ENCODE measurements around the gene ODAD4.

The ODAD4 gene

DNA sequence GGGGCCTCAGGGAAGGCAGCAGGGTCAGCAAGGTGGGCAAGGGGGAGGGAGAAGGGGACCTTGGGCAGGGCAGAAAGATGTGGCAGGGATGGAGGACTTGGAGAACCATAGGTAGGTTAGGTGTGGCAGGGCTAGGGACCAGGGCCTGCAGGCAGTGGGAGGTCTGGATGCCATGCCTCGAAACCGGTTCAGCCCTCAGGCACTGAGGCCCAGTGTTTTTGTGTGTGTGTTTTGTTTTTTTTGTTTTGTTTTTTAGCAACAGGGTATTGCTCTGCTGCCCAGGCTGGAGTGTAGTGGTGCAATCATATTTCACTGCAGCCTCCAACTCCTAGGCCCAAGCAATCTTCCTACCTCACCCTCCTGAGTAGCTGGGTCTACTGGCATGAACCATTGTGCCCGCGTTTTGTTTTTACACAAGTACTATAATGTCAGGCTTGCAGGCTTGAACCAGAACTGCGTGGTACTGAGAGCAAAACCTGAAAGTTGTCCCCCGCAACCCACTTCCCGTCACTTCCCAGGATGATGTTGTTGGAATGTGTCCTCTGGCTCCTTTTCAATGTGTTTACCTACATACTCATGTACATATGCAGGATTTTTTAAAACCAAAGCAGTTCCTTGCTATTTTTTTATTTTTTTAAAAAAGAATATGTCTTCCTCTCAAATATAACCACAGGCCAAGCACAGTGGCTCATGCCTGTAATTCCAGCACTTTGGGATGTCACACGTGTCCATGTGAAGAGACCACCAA is 12.4 kb downstream of the ODAD4 start:
- Histone ChIP-seq H3K9me3 (ENCODE audit: control insufficient read depth in 2 of 2, low read length in 2 of 2) (no peaks in the 10 kb centered on the region), H3K4me3 (ENCODE audit: low read length in 2 of 2) (no peak overlapping the region), H3K36me3 (ENCODE audit: control insufficient read depth in 2 of 2, insufficient read depth in 2 of 2, low read length in 2 of 2) (no peaks in the 10 kb centered on the region), H3K27ac (ENCODE audit: low read length) (no peak overlapping the region), H3K27me3 (ENCODE audit: control insufficient read depth in 1 of 2, insufficient read depth in 2 of 2, low read length in 2 of 2) (no peaks in the 10 kb centered on the region), H3K4me1 (ENCODE audit: control insufficient read depth, insufficient read depth, low read length) (no peaks in the 10 kb centered on the region), H3K9ac (ENCODE audit: low read length in 2 of 2) (no peak overlapping the region)

- Histone ChIP-seq H3K9me3 (ENCODE audit: control insufficient read depth in 2 of 2, low read length in 2 of 2) (no peaks in the 10 kb centered on the region), H3K4me3 (ENCODE audit: low read length in 2 of 2) (no peak overlapping the region), H3K27ac (ENCODE audit: low read length) (no peak overlapping the region), H3K4me1 (ENCODE audit: control insufficient read depth, insufficient read depth, low read length) (no peaks in the 10 kb centered on the region), H3K27me3 (ENCODE audit: control insufficient read depth in 1 of 2, insufficient read depth in 2 of 2, low read length in 2 of 2) (no peaks in the 10 kb centered on the region), H3K9ac (ENCODE audit: low read length in 2 of 2) (no peak overlapping the region), H3K36me3 (ENCODE audit: control insufficient read depth in 2 of 2, insufficient read depth in 2 of 2, low read length in 2 of 2) (no peaks in the 10 kb centered on the region)
Measured at GRCh38 chr17:41943492-41943891, 13.1 kb downstream of the ODAD4 start.

GRCh38 chr17:41944943-41945342 is 14.5 kb downstream of the ODAD4 start:
- H3K9ac ChIP-seq (ENCODE audit: low read length in 2 of 2) = no peak overlapping the region
- H3K4me1 ChIP-seq (ENCODE audit: control insufficient read depth, insufficient read depth, low read length) = no peaks in the 10 kb centered on the region
- H3K4me3 ChIP-seq (ENCODE audit: low read length in 2 of 2) = no peak overlapping the region
- H3K27me3 ChIP-seq (ENCODE audit: control insufficient read depth in 1 of 2, insufficient read depth in 2 of 2, low read length in 2 of 2) = no peaks in the 10 kb centered on the region
- no peaks in the 10 kb centered on the region for H3K9me3 ChIP-seq (ENCODE audit: control insufficient read depth in 2 of 2, low read length in 2 of 2)
- peaks cover 0 to 5% of the 10 kb centered on the region in 2 donors for H3K36me3 ChIP-seq (ENCODE audit: control insufficient read depth in 2 of 2, insufficient read depth in 2 of 2, low read length in 2 of 2)
- H3K27ac ChIP-seq (ENCODE audit: low read length) = no peak overlapping the region

GRCh38 chr17:41948762-41949460 is 18.5 kb downstream of the ODAD4 start:
- H3K9ac ChIP-seq (ENCODE audit: low read length in 2 of 2) = no peak overlapping the region
- no peaks in the 10 kb centered on the region for H3K27me3 ChIP-seq (ENCODE audit: control insufficient read depth in 1 of 2, insufficient read depth in 2 of 2, low read length in 2 of 2)
- no peak overlapping the region for H3K27ac ChIP-seq (ENCODE audit: low read length)
- H3K36me3 ChIP-seq (ENCODE audit: control insufficient read depth in 2 of 2, insufficient read depth in 2 of 2, low read length in 2 of 2) = peaks cover 0 to 5% of the 10 kb centered on the region in 2 donors
- H3K4me1 ChIP-seq (ENCODE audit: control insufficient read depth, insufficient read depth, low read length) = no peaks in the 10 kb centered on the region
- no peaks in the 10 kb centered on the region for H3K9me3 ChIP-seq (ENCODE audit: control insufficient read depth in 2 of 2, low read length in 2 of 2)
- no peak overlapping the region for H3K4me3 ChIP-seq (ENCODE audit: low read length in 2 of 2)

DNA sequence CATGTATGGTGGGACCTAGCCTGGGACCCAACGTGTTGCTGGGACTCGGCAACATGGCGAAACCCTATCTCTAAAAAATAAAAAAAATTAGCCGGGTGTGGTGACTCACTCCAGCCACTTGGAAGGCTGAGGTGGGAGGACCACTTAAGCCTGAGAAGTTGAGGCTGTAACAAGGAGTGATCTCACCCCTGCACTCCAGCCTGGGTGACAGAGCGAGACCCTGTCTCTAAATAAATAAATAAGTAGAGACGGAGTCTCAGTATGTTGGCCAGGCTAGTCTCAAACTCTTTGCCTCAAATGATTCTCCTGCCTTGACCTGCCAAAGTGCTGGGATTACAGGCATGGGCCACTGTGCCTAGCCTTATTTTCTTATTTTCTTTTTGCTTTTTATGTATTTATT is 26.1 kb downstream of the ODAD4 start:
- Histone ChIP-seq H3K4me1 (ENCODE audit: control insufficient read depth, insufficient read depth, low read length) (no peaks in the 10 kb centered on the region), H3K36me3 (ENCODE audit: control insufficient read depth in 2 of 2, insufficient read depth in 2 of 2, low read length in 2 of 2) (peaks cover 0 to 3% of the 10 kb centered on the region in 2 donors), H3K9me3 (ENCODE audit: control insufficient read depth in 2 of 2, low read length in 2 of 2) (no peaks in the 10 kb centered on the region), H3K4me3 (ENCODE audit: low read length in 2 of 2) (no peak overlapping the region), H3K27ac (ENCODE audit: low read length) (no peak overlapping the region), H3K9ac (ENCODE audit: low read length in 2 of 2) (no peak overlapping the region), H3K27me3 (ENCODE audit: control insufficient read depth in 1 of 2, insufficient read depth in 2 of 2, low read length in 2 of 2) (no peaks in the 10 kb centered on the region)

GRCh38 chr17:41957031-41957868 is 26.8 kb downstream of the ODAD4 start:
- Histone ChIP-seq H3K4me3 (ENCODE audit: low read length in 2 of 2) (no peak overlapping the region), H3K9ac (ENCODE audit: low read length in 2 of 2) (no peak overlapping the region), H3K27me3 (ENCODE audit: control insufficient read depth in 1 of 2, insufficient read depth in 2 of 2, low read length in 2 of 2) (no peaks in the 10 kb centered on the region), H3K27ac (ENCODE audit: low read length) (no peak overlapping the region), H3K4me1 (ENCODE audit: control insufficient read depth, insufficient read depth, low read length) (peaks cover 3% of the 10 kb centered on the region), H3K9me3 (ENCODE audit: control insufficient read depth in 2 of 2, low read length in 2 of 2) (no peaks in the 10 kb centered on the region), H3K36me3 (ENCODE audit: control insufficient read depth in 2 of 2, insufficient read depth in 2 of 2, low read length in 2 of 2) (peaks cover 0 to 3% of the 10 kb centered on the region in 2 donors)

- H3K27ac ChIP-seq (ENCODE audit: low read length) = no peak overlapping the region
- no peak overlapping the region for H3K9ac ChIP-seq (ENCODE audit: low read length in 2 of 2)
- H3K4me3 ChIP-seq (ENCODE audit: low read length in 2 of 2) = no peak overlapping the region
- H3K27me3 ChIP-seq (ENCODE audit: control insufficient read depth in 1 of 2, insufficient read depth in 2 of 2, low read length in 2 of 2) = no peaks in the 10 kb centered on the region
- H3K36me3 ChIP-seq (ENCODE audit: control insufficient read depth in 2 of 2, insufficient read depth in 2 of 2, low read length in 2 of 2) = peaks cover 0 to 3% of the 10 kb centered on the region in 2 donors
- no peaks in the 10 kb centered on the region for H3K9me3 ChIP-seq (ENCODE audit: control insufficient read depth in 2 of 2, low read length in 2 of 2)
- peaks cover 10% of the 10 kb centered on the region for H3K4me1 ChIP-seq (ENCODE audit: control insufficient read depth, insufficient read depth, low read length)
Measured at GRCh38 chr17:41957869-41958439, 27.5 kb downstream of the ODAD4 start.

DNA sequence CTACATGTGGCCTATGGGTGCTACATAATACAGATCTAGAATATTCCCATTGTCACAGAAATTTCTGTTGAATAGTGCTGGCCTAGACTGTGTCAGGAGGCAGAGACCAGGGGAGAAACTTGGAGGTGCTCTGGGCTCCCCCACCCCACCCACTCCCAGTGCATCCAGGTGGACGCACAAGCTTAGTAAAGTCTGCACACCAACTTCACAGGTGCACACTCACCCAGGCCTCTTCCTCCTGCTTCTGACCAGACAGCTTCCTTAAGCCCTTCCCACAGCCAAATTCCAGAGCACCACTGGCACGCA is 28.6 kb downstream of the ODAD4 start:
- peaks cover 0 to 3% of the 10 kb centered on the region in 2 donors for H3K36me3 ChIP-seq (ENCODE audit: control insufficient read depth in 2 of 2, insufficient read depth in 2 of 2, low read length in 2 of 2)
- H3K27me3 ChIP-seq (ENCODE audit: control insufficient read depth in 1 of 2, insufficient read depth in 2 of 2, low read length in 2 of 2) = no peaks in the 10 kb centered on the region
- no peaks in the 10 kb centered on the region for H3K9me3 ChIP-seq (ENCODE audit: control insufficient read depth in 2 of 2, low read length in 2 of 2)
- H3K4me3 ChIP-seq (ENCODE audit: low read length in 2 of 2) = no peak overlapping the region
- peaks cover 10% of the 10 kb centered on the region for H3K4me1 ChIP-seq (ENCODE audit: control insufficient read depth, insufficient read depth, low read length)
- no peak overlapping the region for H3K27ac ChIP-seq (ENCODE audit: low read length)
- no peak overlapping the region for H3K9ac ChIP-seq (ENCODE audit: low read length in 2 of 2)

DNA sequence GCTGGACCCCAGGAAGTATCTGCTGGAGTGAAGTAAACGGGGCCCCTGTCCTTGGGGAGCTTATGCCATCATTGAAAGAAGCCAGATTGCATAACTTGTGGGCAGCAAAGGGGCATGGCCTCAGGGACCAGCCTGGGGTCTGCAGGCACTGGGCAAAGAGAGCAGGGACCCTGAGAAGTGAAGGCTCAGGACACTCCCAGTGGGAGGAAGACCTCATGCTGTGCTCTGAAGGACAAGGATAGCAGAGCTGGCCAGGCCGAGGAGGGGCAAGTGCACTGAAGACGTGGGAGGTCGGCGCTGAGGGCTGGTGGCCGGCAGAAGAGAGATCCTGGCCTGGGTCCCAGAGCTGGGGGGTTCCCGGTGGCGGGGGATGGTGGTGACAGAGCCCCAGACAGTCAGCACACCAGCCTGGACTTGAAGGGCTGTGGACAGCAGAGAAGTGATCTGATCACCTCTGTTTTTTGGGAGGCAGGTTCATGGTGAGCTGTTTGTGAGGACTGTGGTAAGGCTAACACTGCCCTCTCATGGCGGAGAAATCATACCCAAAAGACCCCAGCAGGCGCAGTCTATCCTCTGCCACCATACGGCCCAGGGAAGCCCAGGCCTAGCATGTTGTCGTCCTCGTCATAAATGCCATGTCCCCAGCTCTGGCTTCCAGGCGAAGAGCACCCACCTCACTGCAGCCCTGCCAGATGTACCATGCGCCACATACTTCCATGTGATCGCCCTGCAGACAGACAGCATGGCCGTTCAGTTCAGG is 29.1 kb downstream of the ODAD4 start:
- no peak overlapping the region for H3K27ac ChIP-seq (ENCODE audit: low read length)
- no peak overlapping the region for H3K9ac ChIP-seq (ENCODE audit: low read length in 2 of 2)
- H3K27me3 ChIP-seq (ENCODE audit: control insufficient read depth in 1 of 2, insufficient read depth in 2 of 2, low read length in 2 of 2) = no peaks in the 10 kb centered on the region
- H3K36me3 ChIP-seq (ENCODE audit: control insufficient read depth in 2 of 2, insufficient read depth in 2 of 2, low read length in 2 of 2) = peaks cover 0 to 3% of the 10 kb centered on the region in 2 donors
- H3K9me3 ChIP-seq (ENCODE audit: control insufficient read depth in 2 of 2, low read length in 2 of 2) = no peaks in the 10 kb centered on the region
- H3K4me3 ChIP-seq (ENCODE audit: low read length in 2 of 2) = no peak overlapping the region
- H3K4me1 ChIP-seq (ENCODE audit: control insufficient read depth, insufficient read depth, low read length) = peaks cover 10% of the 10 kb centered on the region

DNA sequence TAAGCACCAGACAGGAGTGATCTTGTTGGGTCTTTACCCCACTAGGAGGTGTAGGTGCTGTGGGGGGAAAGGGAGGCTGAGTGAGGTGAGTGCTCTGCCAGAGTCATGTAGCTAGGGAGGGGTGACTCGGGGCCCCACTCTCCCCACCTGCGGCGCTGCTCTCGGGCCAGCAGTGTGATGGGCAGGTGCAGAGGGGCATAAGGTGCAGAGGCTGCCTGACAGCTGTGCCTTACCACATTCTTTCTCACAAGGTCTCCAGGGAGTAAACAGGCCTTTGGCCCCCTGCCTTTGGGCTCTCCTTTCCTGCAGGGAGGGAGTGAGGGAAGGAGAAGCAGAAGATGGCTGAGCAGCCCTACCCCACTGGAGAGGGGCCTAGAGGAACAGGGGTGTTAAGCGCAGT is 31.7 kb downstream of the ODAD4 start:
- Histone ChIP-seq H3K27ac (ENCODE audit: low read length) (no peak overlapping the region), H3K9ac (ENCODE audit: low read length in 2 of 2) (no peak overlapping the region), H3K27me3 (ENCODE audit: control insufficient read depth in 1 of 2, insufficient read depth in 2 of 2, low read length in 2 of 2) (no peaks in the 10 kb centered on the region)

More for the DNA sequence above, 31.7 kb downstream of the ODAD4 start:
- H3K9me3 ChIP-seq (ENCODE audit: control insufficient read depth in 2 of 2, low read length in 2 of 2) = no peaks in the 10 kb centered on the region
- no peaks in the 10 kb centered on the region for H3K36me3 ChIP-seq (ENCODE audit: control insufficient read depth in 2 of 2, insufficient read depth in 2 of 2, low read length in 2 of 2)
- H3K4me1 ChIP-seq (ENCODE audit: control insufficient read depth, insufficient read depth, low read length) = peaks cover 28% of the 10 kb centered on the region
- no peak overlapping the region for H3K4me3 ChIP-seq (ENCODE audit: low read length in 2 of 2)
